Endothelial cell of umbilical vein (primary cell): Measurements from ENCODE around the gene SS18. TPM values are rescaled to one million over a fixed set of nuclear protein-coding genes. Genes with fewer than 3 reads are reported as not detected.

Source experiments
- BruUV-seq: library from RNA; stranded (reverse); fragments of 400-500 nt; replicated peaks from 2 replicates; lab custom pipeline; 2021; lab: Mats Ljungman, UMichigan
- CTCF ChIA-PET: fragments of 300-600, 350-600 bp; sonication (Branson Sonifier 250); formaldehyde crosslinking; loops from one replicate; lab custom pipeline; 2021; ENCODE audit warnings: antibody characterized with exemption, inconsistent platforms; lab: Charles Lee
- POLR2A ChIA-PET: fragments of 300-600, 350-600 bp; sonication (Branson Sonifier 250); formaldehyde crosslinking; loops from one replicate; lab custom pipeline; 2021; ENCODE audit warnings: antibody characterized with exemption, inconsistent platforms; lab: Charles Lee
- DNase-seq: peaks from one replicate; pipeline ENCODE4 v3.0.0-alpha.2; 2011; ENCODE audit warnings: low read depth, low spot score
- FAIRE-seq: peaks from 2 replicates; lab custom pipeline; 2011; peaks lifted over from hg19 to GRCh38; lab: Jason Lieb, UNC
- H2AFZ ChIP-seq: 2 replicates; pipeline ENCODE4 v1.6.0; 2012; ENCODE audit warnings: low read depth, low read length, control low read depth, inconsistent platforms
- H3K27ac ChIP-seq: 2 replicates; pipeline ENCODE4 v1.5.1; 2011; ENCODE audit warnings: low read depth, mild to moderate bottlenecking, control low read depth, low read length, moderate library complexity; ENCODE audit not compliant: insufficient read depth
- H3K27me3 ChIP-seq, 2 experiments: 2 replicates each; pipeline versions ENCODE4 v1.6.0 to v1.6.1; 2011; ENCODE audit warnings: low read length in 2 of 2, mixed read lengths in 1 of 2; ENCODE audit not compliant: control insufficient read depth in 2 of 2, insufficient read depth in 2 of 2
- H3K36me3 ChIP-seq, 2 experiments: 2 replicates in 1 of 2; 3 replicates in 1 of 2; pipeline ENCODE4 v1.5.1; 2011; ENCODE audit warnings: low read length in 2 of 2, mild to moderate bottlenecking in 1 of 2, moderate library complexity in 1 of 2; ENCODE audit not compliant: control insufficient read depth in 2 of 2, insufficient read depth in 2 of 2; ENCODE audit errors: extremely low read depth in 1 of 2
- H3K4me1 ChIP-seq: 3 replicates; pipeline ENCODE4 v1.5.1; 2011; ENCODE audit warnings: mild to moderate bottlenecking, low read length; ENCODE audit not compliant: control insufficient read depth, insufficient read depth; ENCODE audit errors: extremely low read depth
- H3K4me2 ChIP-seq: 2 replicates; pipeline ENCODE4 v1.6.1; 2011; ENCODE audit warnings: low read length, control low read depth, mixed read lengths; ENCODE audit not compliant: insufficient read depth
- H3K4me3 ChIP-seq, 3 experiments: fragments of 200-600 bp in 1 of 3; sonication (generic), shearing (Covaris generic) in 1 of 3; replicated peaks in 1 of 3; 2 replicates each; pipeline ENCODE4 v1.5.1; 2011 to 2016; ENCODE audit warnings: control low read depth in 3 of 3, low read length in 3 of 3, mild to moderate bottlenecking in 2 of 3, inconsistent platforms in 1 of 3, low read depth in 1 of 3, moderate library complexity in 1 of 3; ENCODE audit not compliant: insufficient read depth in 1 of 3
- H3K79me2 ChIP-seq: 2 replicates; pipeline ENCODE4 v1.6.0; 2012; ENCODE audit warnings: low read length, inconsistent platforms; ENCODE audit not compliant: control insufficient read depth, insufficient read depth
- H3K9ac ChIP-seq: replicated peaks from 2 replicates; pipeline ENCODE3; 2011; ENCODE audit warnings: low read length, control low read depth; ENCODE audit not compliant: insufficient read depth; ENCODE audit errors: extremely low read depth
- H3K9me1 ChIP-seq: replicated peaks from 3 replicates; pipeline ENCODE4 v1.6.0; 2011; ENCODE audit warnings: mild to moderate bottlenecking, low read length; ENCODE audit not compliant: control insufficient read depth, insufficient read depth; ENCODE audit errors: extremely low read depth
- H3K9me3 ChIP-seq: replicated peaks from 2 replicates; pipeline ENCODE4 v1.5.1; 2012; ENCODE audit warnings: low read length, inconsistent platforms; ENCODE audit not compliant: control insufficient read depth, insufficient read depth
- H4K20me1 ChIP-seq: replicated peaks from 2 replicates; pipeline ENCODE3; 2011; ENCODE audit warnings: mild to moderate bottlenecking, low read length; ENCODE audit not compliant: control insufficient read depth, insufficient read depth; ENCODE audit errors: extremely low read depth
- EZH2 ChIP-seq: IDR thresholded peaks from 2 replicates; pipeline ENCODE4 v1.6.1; 2012; ENCODE audit warnings: borderline replicate concordance, low read depth, mild to moderate bottlenecking, moderate library complexity, low read length, inconsistent platforms; ENCODE audit not compliant: severe bottlenecking
- FOS ChIP-seq: IDR thresholded peaks from 2 replicates; pipeline ENCODE4 v1.6.1; 2011; ENCODE audit warnings: mild to moderate bottlenecking, low read length, moderate library complexity, borderline replicate concordance; ENCODE audit not compliant: insufficient read depth
- GATA2 ChIP-seq: IDR thresholded peaks from 2 replicates; pipeline ENCODE4 v1.7.0; 2011; ENCODE audit warnings: low read depth, mild to moderate bottlenecking, moderate library complexity, mixed read lengths, low read length; ENCODE audit not compliant: insufficient read length, insufficient read depth
- JUN ChIP-seq: IDR thresholded peaks from 2 replicates; pipeline ENCODE4 v1.6.1; 2011; ENCODE audit warnings: borderline replicate concordance, low read depth; ENCODE audit not compliant: insufficient read length, insufficient read depth
- MYC ChIP-seq: IDR thresholded peaks from one replicate; pipeline ENCODE4 v1.6.1; 2011; ENCODE audit warnings: mild to moderate bottlenecking, low read depth, low read length
- POLR2A ChIP-seq: IDR thresholded peaks from 2 replicates; pipeline ENCODE4 v1.6.1; 2012; ENCODE audit warnings: low read depth, mild to moderate bottlenecking, control low read depth, low read length
- POLR2AphosphoS5 ChIP-seq: IDR thresholded peaks from 2 replicates; pipeline ENCODE4 v1.6.1; 2012; ENCODE audit warnings: low read depth, mild to moderate bottlenecking, control low read depth, low read length, moderate library complexity; ENCODE audit not compliant: insufficient read depth
- dilution Hi-C: fragments of 300-500 bp; cut with MboI; formaldehyde crosslinking; loops from one replicate; pipeline ENCODE4 v1.15.0; 2019; ENCODE audit warnings: low sequenced_read_pairs; ENCODE audit not compliant: extremely low pct_ligation_motif_present
- intact Hi-C: fragments of 100-400 bp; cut with micrococcal nuclease; formaldehyde crosslinking; loops from one replicate; pipeline ENCODE4 v1.10.0; 2022
- polyA plus RNA-seq, 4 experiments: library from polyadenylated mRNA; depleted of rRNA in 3 of 4; stranded (reverse) in 3 of 4; unstranded in 1 of 4; fragments of >200 nt; gene quantifications; 2 replicates each; pipeline versions ENCODE4 v1.2.1 to v1.2.3, GENCODE V29; 2011 to 2012; ENCODE audit warnings: missing spikeins in 1 of 4
- total RNA-seq: library from RNA; stranded (reverse); gene quantifications from 2 replicates; pipeline ENCODE4 v1.2.3, GENCODE V29; 2021
- TF ChIP-seq, protein P1 (sequence below), 2 donors: IDR thresholded peaks; 1 replicate in 1 of 2; 2 replicates in 1 of 2; pipeline ENCODE4 v1.5.1; 2011; ENCODE audit warnings: low read length in 2 of 2, mild to moderate bottlenecking in 2 of 2, moderate library complexity in 2 of 2, control low read depth in 1 of 2, inconsistent platforms in 1 of 2, low read depth in 1 of 2; ENCODE audit not compliant: insufficient read depth in 1 of 2; ENCODE audit errors: extremely low read depth in 1 of 2
- TF ChIP-seq, protein P2 (sequence below): IDR thresholded peaks from 2 replicates; pipeline ENCODE4 v1.6.1; 2011; ENCODE audit not compliant: insufficient read depth, insufficient read length

SS18 gene
- total and polyA plus RNA-seq, 2 donors (not counting 3 experiments of a cell fraction or from before 2014, with no cell fraction given) = 68.4 to 204 TPM

DNA sequence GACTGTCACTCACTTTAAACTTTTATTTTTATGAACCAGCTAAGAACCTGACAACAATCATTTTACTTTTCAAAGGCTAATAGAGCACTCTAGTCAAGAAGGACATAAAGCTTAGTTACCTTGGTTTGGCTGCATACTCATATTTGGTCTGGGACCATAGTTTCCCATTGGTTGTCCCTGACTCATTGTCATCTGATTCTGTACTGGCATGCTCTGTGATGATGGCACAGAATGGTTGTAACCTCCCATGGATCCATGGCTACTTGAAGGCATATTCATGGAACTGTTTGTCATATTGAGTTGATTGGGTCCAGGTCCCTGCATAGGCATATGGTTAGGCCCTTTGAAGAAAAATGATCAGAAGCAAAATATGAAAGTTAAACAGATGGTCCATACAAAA lies 37.9 kb downstream of the SS18 start:
- no peak overlapping the region for H3K27ac ChIP-seq
- dilution Hi-C loops = no loop called here
- FAIRE-seq (no peak), DNase-seq (no peak)
- H3K4me2 ChIP-seq = no peak overlapping the region
- POLR2A ChIA-PET = no interaction called here
- no peak overlapping the region for H3K9ac ChIP-seq
- H3K9me3 ChIP-seq = no peaks in the 10 kb centered on the region
- TF ChIP-seq, protein P1, sequence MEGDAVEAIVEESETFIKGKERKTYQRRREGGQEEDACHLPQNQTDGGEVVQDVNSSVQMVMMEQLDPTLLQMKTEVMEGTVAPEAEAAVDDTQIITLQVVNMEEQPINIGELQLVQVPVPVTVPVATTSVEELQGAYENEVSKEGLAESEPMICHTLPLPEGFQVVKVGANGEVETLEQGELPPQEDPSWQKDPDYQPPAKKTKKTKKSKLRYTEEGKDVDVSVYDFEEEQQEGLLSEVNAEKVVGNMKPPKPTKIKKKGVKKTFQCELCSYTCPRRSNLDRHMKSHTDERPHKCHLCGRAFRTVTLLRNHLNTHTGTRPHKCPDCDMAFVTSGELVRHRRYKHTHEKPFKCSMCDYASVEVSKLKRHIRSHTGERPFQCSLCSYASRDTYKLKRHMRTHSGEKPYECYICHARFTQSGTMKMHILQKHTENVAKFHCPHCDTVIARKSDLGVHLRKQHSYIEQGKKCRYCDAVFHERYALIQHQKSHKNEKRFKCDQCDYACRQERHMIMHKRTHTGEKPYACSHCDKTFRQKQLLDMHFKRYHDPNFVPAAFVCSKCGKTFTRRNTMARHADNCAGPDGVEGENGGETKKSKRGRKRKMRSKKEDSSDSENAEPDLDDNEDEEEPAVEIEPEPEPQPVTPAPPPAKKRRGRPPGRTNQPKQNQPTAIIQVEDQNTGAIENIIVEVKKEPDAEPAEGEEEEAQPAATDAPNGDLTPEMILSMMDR (IDR thresholded peaks at IDR 0.05; ENCODE audit: extremely low read depth in 1 of 2, insufficient read depth in 1 of 2, low read depth in 1 of 2, low read length in 2 of 2) = no peak
- TF ChIP-seq, protein P2, sequence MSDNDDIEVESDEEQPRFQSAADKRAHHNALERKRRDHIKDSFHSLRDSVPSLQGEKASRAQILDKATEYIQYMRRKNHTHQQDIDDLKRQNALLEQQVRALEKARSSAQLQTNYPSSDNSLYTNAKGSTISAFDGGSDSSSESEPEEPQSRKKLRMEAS = no peak
- TF ChIP-seq MYC (no peak), GATA2 (no peak), POLR2AphosphoS5 (no peak), JUN (no peak), EZH2 (no peak), FOS (no peak), POLR2A (no peak)
- peaks cover 3 to 13% of the 10 kb centered on the region in 2 experiments for H3K36me3 ChIP-seq
- no peak overlapping the region for H2AFZ ChIP-seq
- H3K4me3 ChIP-seq = no peak overlapping the region
- peaks cover 2% of the 10 kb centered on the region for H4K20me1 ChIP-seq
- BruUV-seq = no TSS peak
- intact Hi-C loops = loop anchor here (5.0 kb wide), 1 partner anchor 35 kb away; no protein-coding TSS in a partner anchor
- H3K79me2 ChIP-seq = peaks cover 10% of the 10 kb centered on the region
- CTCF ChIA-PET = interaction anchor here (0.5 to 1.4 kb wide), 6 partner anchors 9 to 1509 kb away, joined by 3 to 10 read pairs (median 3); no protein-coding TSS in a partner anchor
- no peaks in the 10 kb centered on the region for H3K4me1 ChIP-seq
- H3K27me3 ChIP-seq = no peaks in the 10 kb centered on the region
- no peaks in the 10 kb centered on the region for H3K9me1 ChIP-seq
